NCI-H345 treated with DMSO at 0.1 percent for 48 hours (cell line): ENCODE results near the gene RAPGEF6.
"Not testable (repeated sequence)": the region's sequence is repeated elsewhere in the genome, so short reads cannot be mapped to it uniquely, and the experiment has no call there.

Source experiments
- DNase-seq: peaks from one replicate; lab custom pipeline; 2025; ENCODE audit not compliant: unreplicated experiment; lab: John Stamatoyannopoulos, UW

The RAPGEF6 gene

GRCh38 chr5:131634996-131635683 is at the start of gene RAPGEF6:
RAPGEF6 (minus strand) TSS chr5:131635229; CDS start chr5:131635030, 199 bp downstream.
- DNase-seq: peak; percentile 94

GRCh38 chr5:131684595-131684994 is 49.6 kb upstream of the RAPGEF6 start:
- no peak for DNase-seq

- no peak for DNase-seq
Observed at GRCh38 chr5:131684051-131684450, 49.0 kb upstream of the RAPGEF6 start.

- DNase-seq: no peak
Observed at GRCh38 chr5:131682826-131683225, 47.8 kb upstream of the RAPGEF6 start.

GRCh38 chr5:131682175-131682574 is 47.1 kb upstream of the RAPGEF6 start:
- DNase-seq: no peak

GRCh38 chr5:131679911-131680310 is 44.9 kb upstream of the RAPGEF6 start:
- DNase-seq: no peak

GRCh38 chr5:131678273-131678672 is 43.2 kb upstream of the RAPGEF6 start:
- not testable (repeated sequence) for DNase-seq

GRCh38 chr5:131677115-131677514 is 42.1 kb upstream of the RAPGEF6 start:
- no peak for DNase-seq

- no peak for DNase-seq
Observed at GRCh38 chr5:131672776-131673175, 37.7 kb upstream of the RAPGEF6 start.

GRCh38 chr5:131671994-131672655 is 37.1 kb upstream of the RAPGEF6 start:
- DNase-seq: no peak

- no peak for DNase-seq
Observed at GRCh38 chr5:131671409-131671808, 36.4 kb upstream of the RAPGEF6 start.

GRCh38 chr5:131664929-131665328 is 29.9 kb upstream of the RAPGEF6 start:
- DNase-seq: no peak

- DNase-seq: no peak
Observed at GRCh38 chr5:131661933-131662332, 26.9 kb upstream of the RAPGEF6 start.

- DNase-seq: no peak
Observed at GRCh38 chr5:131659841-131660240, 24.8 kb upstream of the RAPGEF6 start.

- DNase-seq: no peak
Observed at GRCh38 chr5:131659290-131659689, 24.3 kb upstream of the RAPGEF6 start.

GRCh38 chr5:131654776-131655175 is 19.7 kb upstream of the RAPGEF6 start:
- no peak for DNase-seq

- DNase-seq: no peak
Observed at GRCh38 chr5:131654309-131654708, 19.3 kb upstream of the RAPGEF6 start.

GRCh38 chr5:131649161-131649560 is 14.1 kb upstream of the RAPGEF6 start:
- DNase-seq: no peak

GRCh38 chr5:131647048-131647769 is 12.2 kb upstream of the RAPGEF6 start:
- DNase-seq: no peak

GRCh38 chr5:131644822-131645221 is 9.8 kb upstream of the RAPGEF6 start:
- DNase-seq: no peak

- DNase-seq: no peak
Observed at GRCh38 chr5:131644370-131644769, 9.3 kb upstream of the RAPGEF6 start.

GRCh38 chr5:131641494-131641893 is 6.5 kb upstream of the RAPGEF6 start:
- DNase-seq: no peak
